ENCODE results near the gene IQCE.
A peak's percentile ranks its signal among the peaks of the same experiment; 100 is the strongest.
"Not testable (repeated sequence)": the region's sequence is repeated elsewhere in the genome, so short reads cannot be mapped to it uniquely, and the experiment has no call there.

Gene IQCE

GRCh38 chr7:2551418-2551817 lies 7.4 kb upstream of the IQCE start:
- no peak for FAIRE-seq

GRCh38 chr7:2553108-2553507 lies 5.7 kb upstream of the IQCE start:
- DNase-seq (ENCODE audit: low spot score) = no peak
- no peak for FAIRE-seq

More at GRCh38 chr7:2551418-2551817, 7.4 kb upstream of the IQCE start:
- no peak for DNase-seq (ENCODE audit: low spot score)

GRCh38 chr7:2553831-2554581 lies 4.8 kb upstream of the IQCE start:
- DNase-seq (ENCODE audit: low spot score) (no peak), FAIRE-seq (no peak)

DNA sequence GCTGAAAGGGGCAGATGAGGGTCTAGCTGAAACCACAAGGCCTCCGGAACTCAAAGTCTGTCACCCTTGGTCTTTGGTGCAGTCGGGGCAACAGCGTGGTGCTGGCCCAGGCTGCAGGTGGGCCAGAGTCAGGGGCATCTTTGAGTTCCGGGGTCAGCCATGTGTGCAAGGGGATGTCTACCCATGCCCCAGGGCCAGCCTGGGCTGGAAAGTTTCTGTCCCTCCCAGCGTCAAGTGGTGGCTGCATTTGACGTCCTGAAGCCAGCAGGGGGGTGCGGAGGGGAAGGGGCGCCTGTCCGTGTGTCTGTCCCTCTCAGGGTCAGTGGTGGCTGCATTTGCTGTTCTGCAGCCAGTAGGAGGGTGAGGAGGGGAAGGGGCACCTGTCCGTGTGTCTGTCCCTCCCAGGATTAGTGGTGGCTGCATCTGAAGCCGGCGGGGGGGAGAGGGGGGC lies 4.1 kb upstream of the IQCE start:
- FAIRE-seq (peak; percentile 86), DNase-seq (ENCODE audit: low spot score) (peak; percentile 43)

GRCh38 chr7:2555121-2556052 lies 3.4 kb upstream of the IQCE start, which contains the start of gene BRAT1:
BRAT1 (minus strand) TSS chr7:2555524; CDS start chr7:2554431, 1,093 bp downstream.
- FAIRE-seq (peak; percentile 96), DNase-seq (ENCODE audit: low spot score) (peak; percentile 100)

GRCh38 chr7:2559283-2559950 lies 638 bp downstream of the IQCE start:
- no peak for FAIRE-seq

DNA sequence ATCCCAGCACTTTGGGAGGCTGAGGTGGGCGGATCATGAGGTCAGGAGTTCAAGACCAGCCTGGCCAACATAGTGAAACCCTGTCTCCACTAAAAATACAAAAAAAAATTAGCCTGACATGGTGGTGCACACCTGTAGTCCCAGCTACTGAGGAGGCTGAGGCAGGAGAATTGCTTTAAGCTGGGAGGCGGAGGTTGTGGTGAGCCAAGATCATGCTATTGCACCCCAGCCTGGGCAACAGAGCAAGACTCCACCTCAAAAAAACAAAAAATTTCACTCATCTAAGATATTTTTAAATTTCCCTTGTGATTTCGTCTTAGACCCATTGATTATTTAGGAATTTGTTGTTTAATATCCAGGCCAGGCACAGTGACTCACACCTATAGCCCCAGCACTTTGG lies 5.2 kb downstream of the IQCE start:
- DNase-seq (ENCODE audit: low spot score); FAIRE-seq: not testable (repeated sequence)

More at GRCh38 chr7:2559283-2559950, 638 bp downstream of the IQCE start:
- DNase-seq (ENCODE audit: low spot score) = peak; percentile 39

DNA sequence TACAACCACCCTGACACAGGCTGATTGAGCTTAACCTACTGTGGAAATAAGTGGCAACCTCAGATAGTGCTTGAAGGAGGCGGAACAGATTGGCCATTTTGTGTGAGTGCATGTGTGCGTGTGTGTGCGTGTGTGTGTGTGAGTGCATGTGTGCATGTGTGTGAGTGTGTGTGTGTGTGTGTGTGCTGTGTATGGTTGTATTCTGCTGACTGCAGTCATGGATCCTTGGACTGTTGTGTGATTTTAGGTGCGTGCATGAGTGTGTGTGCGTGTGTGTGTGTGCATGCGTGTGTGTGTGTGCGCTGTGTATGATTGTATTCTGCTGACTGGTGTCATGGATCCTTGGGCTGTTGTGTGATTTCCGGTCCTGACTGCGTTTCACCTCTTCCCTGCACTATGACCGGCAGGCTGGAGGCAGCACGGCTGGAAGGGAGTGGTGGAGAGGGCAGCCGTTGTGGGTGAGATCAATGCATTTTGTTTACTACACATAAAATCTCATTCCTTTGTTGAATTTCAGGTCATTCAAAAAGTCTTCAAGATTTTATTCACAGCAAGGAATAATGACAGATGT lies 6.3 kb downstream of the IQCE start:
- FAIRE-seq = peak; percentile 99
- no peak for DNase-seq (ENCODE audit: low spot score)

DNA sequence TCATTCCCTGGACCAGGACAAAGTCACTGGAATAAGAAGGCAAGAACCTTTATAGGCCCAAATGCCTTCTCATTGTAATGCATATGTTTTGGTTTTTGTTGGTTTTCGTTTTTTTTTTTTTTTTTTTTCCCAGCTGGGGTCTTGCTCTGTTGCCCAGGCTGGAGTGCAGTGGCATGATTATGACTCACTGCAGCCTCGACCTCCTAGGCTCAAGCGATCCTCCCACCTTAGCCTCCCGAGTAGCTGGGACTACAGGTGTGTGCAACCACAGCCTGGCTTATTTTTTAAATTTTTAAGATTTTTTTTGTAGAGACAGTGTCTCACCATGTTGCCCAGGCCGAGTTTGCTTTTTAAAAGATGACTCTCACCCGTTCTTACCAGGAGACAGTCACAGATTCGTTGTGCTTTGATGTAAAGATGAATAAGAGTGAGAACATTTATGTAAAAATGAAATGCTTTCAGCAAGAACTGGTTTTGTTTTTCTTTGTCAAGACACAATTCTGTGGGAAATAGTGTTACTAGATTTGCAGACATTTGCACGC lies 7.6 kb downstream of the IQCE start:
- FAIRE-seq (no peak), DNase-seq (ENCODE audit: low spot score) (no peak)

DNA sequence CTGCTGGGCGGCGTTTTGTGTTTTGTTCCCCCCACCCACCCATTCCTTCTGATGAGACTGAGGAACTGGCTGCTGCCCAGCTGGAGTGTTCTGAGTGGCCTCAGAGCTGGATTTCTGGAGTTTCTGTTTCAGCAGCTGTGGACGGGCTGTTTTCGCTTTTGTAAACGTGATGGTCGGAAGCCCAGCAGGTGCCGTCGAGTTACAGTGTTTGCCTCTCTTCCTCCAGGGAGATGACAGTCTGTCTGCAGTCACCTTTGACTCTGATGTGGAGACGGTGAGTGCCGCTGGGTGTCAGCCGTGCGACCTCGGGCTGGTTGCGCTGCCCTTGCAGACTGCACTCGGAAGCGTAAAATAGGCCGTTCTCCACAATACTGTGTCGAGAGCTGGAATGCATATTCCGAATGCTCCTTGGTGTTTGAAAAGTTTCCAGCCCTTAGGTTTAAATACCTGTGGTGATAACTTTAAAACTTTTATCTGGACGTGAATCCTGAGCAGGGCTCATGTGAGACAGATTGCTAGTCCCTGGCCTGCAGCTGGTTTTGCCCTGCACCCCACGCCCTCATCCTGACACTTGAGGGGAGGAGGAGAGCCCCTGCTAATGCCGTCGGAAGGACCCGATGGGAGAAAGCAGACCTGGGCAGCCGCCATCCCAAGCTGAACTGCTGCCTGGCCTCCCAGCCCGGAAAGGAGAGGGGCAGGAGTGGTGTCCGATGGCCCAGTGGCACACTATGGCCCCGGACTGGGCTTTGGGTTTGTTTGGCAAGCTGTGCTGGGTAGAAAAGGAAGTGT lies 8.3 kb downstream of the IQCE start:
- no peak for DNase-seq (ENCODE audit: low spot score)
- peak; percentile 42 for FAIRE-seq

DNA sequence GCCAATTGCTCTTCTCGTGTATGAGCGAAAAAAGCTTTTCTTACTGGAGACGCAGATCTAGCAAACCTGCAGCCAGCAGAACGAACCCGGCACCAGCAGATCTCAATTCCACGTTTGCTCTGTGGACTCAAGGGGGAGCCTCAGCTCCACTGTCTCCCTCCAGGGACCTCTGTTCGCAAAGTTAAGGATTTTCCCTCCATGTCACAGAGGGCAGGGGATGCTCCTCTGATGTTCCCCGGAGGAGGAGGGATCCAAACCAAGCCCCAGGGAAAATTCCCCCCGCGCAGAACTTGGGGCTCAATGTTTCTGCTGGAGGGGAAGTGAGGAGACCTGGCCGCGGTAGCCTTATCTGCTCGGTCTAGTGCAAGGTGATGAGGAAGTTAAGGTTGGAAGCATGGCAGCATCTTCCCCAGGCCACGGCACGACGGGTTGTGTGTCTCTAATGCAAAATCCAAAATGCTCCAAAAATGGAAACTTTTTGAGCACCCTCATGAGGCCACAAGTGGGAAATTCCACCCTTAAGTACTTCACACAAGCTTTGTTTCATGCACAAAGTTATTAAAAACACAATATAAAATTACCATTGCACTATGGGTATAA lies 9.0 kb downstream of the IQCE start:
- no peak for DNase-seq (ENCODE audit: low spot score)
- FAIRE-seq = peak; percentile 27

GRCh38 chr7:2568521-2569223 lies 9.9 kb downstream of the IQCE start:
- DNase-seq (ENCODE audit: low spot score) (no peak), FAIRE-seq (peak; percentile 55)

GRCh38 chr7:2569421-2569820 lies 10.6 kb downstream of the IQCE start:
- peak; percentile 79 for FAIRE-seq
- no peak for DNase-seq (ENCODE audit: low spot score)

DNA sequence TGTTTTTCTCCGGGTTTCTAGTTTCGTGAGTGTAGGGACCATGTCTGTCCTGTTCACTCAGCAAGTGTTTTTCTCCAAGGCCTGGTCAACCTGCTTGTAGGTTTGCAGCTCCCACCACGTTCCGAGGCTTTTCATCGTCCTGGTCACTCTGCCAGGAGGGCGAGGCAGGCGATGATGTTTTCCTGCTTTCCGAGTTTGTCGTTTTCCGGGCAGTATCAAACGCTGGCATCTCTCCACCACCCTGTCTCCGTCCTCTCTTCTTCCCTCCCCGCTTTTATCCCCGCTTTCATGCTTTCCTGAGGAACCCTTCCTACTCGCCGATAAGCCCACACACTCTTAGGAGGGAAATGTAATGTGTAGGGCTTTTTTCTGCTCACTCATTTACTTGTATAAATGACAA lies 11.2 kb downstream of the IQCE start:
- no peak for DNase-seq (ENCODE audit: low spot score)
- FAIRE-seq = peak; percentile 48

DNA sequence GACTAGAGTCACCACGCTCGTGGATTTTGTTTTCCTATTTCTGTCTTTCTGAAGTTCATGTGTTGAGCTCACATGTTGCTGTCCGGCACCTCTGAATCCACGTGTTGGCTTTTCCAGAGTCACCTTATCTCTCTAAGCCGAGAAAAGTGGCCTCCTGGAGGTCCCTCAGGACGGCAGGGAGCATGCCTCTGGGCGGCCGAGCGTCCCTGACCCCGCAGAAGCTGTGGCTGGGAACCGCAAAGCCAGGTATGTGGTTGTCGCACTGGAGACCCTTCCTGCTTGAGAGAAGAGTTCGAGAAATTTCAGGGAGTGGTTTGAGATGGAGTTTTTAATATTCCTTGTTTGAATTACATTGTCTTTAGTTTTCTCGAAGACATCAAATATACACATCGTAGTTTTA lies 12.6 kb downstream of the IQCE start:
- DNase-seq (ENCODE audit: low spot score) (no peak), FAIRE-seq (peak; percentile 17)

DNA sequence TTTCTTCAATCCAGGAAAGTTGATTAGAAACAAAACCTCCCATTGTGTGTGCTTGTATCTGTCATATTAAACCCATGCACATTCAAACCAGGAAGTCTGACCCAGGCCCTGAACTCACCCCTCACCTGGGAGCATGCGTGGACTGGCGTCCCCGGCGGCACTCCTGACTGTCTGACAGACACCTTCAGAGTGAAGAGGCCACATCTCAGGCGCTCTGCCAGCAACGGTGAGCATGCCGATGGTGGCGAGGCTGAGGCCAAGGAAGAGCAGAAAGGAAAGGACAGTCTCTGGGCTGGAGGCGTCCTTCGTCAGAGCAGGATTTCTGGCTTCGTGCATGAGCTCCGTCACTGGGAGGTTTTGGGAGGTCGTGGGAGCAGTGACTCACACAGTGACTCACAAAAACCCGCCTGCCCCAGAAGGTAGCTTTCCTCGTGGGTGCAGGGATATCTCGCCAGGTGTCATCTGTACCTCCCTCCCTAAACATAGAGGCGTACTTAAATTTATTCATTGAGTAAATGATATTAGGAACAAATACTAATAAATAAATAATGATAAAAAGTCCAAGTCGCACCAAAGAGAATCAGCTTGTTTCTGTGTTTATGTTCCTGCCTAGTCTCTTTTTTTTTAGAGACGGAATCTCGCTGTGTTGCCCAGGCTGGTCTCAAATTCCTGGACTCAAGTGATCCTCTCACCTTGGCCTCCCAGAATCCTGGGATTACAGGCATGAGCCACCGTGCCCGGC lies 13.5 kb downstream of the IQCE start:
- peak; percentile 91 for DNase-seq (ENCODE audit: low spot score)
- FAIRE-seq = no peak

GRCh38 chr7:2573761-2574160 lies 15.0 kb downstream of the IQCE start:
- peak; percentile 96 for FAIRE-seq

GRCh38 chr7:2575046-2575732 lies 16.4 kb downstream of the IQCE start:
- DNase-seq (ENCODE audit: low spot score) (no peak), FAIRE-seq (peak; percentile 96)

More at GRCh38 chr7:2573761-2574160, 15.0 kb downstream of the IQCE start:
- no peak for DNase-seq (ENCODE audit: low spot score)

All from urothelium cell line (cell line).